PFSK-1 (cell line): ENCODE results near the gene ACSF2.
A peak's percentile ranks its signal among the peaks of the same experiment; 100 is the strongest.

ENCODE experiments used
- FOXP2 ChIP-seq: optimal IDR thresholded peaks from 2 replicates; pipeline ENCODE3; 2011; ENCODE audit warnings: borderline replicate concordance, control low read depth, inconsistent platforms; ENCODE audit not compliant: insufficient read depth; ENCODE audit errors: extremely low read length, extremely low read depth
- POLR2AphosphoS5 ChIP-seq: IDR thresholded peaks from 2 replicates; pipeline ENCODE4 v1.6.1; 2012; ENCODE audit warnings: low read depth, mild to moderate bottlenecking, control low read depth, low read length, moderate library complexity
- SIN3A ChIP-seq: IDR thresholded peaks from 2 replicates; pipeline ENCODE4 v1.6.1; 2012; ENCODE audit warnings: mild to moderate bottlenecking, low read length, moderate library complexity, borderline replicate concordance; ENCODE audit not compliant: insufficient read depth
- TAF1 ChIP-seq: IDR thresholded peaks from 2 replicates; pipeline ENCODE4 v1.6.1; 2012; ENCODE audit warnings: low read length, control low read depth, borderline replicate concordance; ENCODE audit not compliant: insufficient read depth
- TF ChIP-seq, protein P1 (sequence below), 2 experiments: IDR thresholded peaks; 2 replicates each; pipeline versions ENCODE4 v1.6.1 to v1.8.0; 2011 to 2012; ENCODE audit warnings: low read depth in 2 of 2, low read length in 2 of 2, control low read depth in 1 of 2, inconsistent platforms in 1 of 2, mild to moderate bottlenecking in 1 of 2, moderate library complexity in 1 of 2; ENCODE audit not compliant: insufficient read depth in 1 of 2

ACSF2 gene

GRCh38 chr17:50394711-50395110, 31.3 kb upstream of the ACSF2 start:
- TF ChIP-seq, protein P1, sequence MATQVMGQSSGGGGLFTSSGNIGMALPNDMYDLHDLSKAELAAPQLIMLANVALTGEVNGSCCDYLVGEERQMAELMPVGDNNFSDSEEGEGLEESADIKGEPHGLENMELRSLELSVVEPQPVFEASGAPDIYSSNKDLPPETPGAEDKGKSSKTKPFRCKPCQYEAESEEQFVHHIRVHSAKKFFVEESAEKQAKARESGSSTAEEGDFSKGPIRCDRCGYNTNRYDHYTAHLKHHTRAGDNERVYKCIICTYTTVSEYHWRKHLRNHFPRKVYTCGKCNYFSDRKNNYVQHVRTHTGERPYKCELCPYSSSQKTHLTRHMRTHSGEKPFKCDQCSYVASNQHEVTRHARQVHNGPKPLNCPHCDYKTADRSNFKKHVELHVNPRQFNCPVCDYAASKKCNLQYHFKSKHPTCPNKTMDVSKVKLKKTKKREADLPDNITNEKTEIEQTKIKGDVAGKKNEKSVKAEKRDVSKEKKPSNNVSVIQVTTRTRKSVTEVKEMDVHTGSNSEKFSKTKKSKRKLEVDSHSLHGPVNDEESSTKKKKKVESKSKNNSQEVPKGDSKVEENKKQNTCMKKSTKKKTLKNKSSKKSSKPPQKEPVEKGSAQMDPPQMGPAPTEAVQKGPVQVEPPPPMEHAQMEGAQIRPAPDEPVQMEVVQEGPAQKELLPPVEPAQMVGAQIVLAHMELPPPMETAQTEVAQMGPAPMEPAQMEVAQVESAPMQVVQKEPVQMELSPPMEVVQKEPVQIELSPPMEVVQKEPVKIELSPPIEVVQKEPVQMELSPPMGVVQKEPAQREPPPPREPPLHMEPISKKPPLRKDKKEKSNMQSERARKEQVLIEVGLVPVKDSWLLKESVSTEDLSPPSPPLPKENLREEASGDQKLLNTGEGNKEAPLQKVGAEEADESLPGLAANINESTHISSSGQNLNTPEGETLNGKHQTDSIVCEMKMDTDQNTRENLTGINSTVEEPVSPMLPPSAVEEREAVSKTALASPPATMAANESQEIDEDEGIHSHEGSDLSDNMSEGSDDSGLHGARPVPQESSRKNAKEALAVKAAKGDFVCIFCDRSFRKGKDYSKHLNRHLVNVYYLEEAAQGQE (IDR thresholded peaks at IDR 0.05; ENCODE audit: insufficient read depth in 1 of 2, low read depth in 2 of 2, low read length in 2 of 2): no peak
- TF ChIP-seq TAF1 (no peak), POLR2AphosphoS5 (no peak), SIN3A (no peak), FOXP2 (no peak)

- TF ChIP-seq FOXP2 (no peak), TAF1 (no peak), SIN3A (no peak), POLR2AphosphoS5 (no peak)
- TF ChIP-seq, protein P1 (IDR thresholded peaks at IDR 0.05; ENCODE audit: insufficient read depth in 1 of 2, low read depth in 2 of 2, low read length in 2 of 2): no peak
Observed at GRCh38 chr17:50396261-50397110, 29.5 kb upstream of the ACSF2 start.

DNA sequence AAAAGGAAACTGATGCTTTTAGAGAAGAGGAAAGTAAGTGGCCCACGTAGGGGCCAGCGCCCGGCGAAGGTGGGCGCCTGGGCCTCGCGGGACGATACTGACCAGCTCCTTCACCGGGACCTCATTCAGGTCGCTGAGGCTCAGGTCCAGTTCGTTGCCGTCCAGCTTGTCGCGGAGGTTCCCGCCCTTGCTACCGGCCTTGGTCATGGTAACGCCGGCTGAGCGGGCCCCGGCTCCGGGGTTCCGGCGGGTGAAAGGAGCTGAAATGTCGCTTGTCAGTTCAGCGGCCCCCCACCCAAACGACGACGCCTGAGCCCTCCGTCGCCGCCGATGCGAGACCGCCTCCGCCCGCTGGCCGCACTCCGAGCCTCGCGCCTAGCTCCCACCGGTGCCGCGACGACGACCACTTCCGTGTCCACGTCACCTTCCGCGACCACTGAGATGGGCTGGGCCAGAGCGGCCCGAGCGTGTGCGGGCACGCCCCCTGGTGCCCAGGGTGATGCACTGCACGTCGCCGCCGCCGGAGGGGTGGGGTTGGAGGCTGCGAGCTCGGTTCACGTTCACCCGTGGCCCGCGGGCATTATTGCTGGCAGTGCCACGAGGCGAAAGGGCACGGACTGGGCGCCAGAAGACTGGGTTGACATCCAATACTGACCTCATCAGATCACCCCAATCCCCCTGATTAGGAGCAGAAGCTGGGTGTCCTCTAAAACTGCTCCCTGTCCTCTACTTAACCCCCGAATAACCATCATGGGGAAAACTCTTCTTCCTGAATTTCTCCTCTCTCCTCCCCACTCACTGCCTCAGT, 28.7 kb upstream of the ACSF2 start, which contains the start of gene LRRC59:
TSS of gene LRRC59 (minus strand) at position 413 of the 808 bp plus-strand sequence. CDS start at position 207, 206 bp downstream.
- TF ChIP-seq SIN3A (peak; percentile 97), FOXP2 (peak; percentile 99), POLR2AphosphoS5 (peak; percentile 90), TAF1 (peak; percentile 92; the same call in 1 of the 2 replicates)
- TF ChIP-seq, protein P1 (IDR thresholded peaks at IDR 0.05; ENCODE audit: insufficient read depth in 1 of 2, low read depth in 2 of 2, low read length in 2 of 2): peak in 1 of 2 experiments; percentile 53; a peak in 2 of 4 replicates

GRCh38 chr17:50397919-50398285, 28.1 kb upstream of the ACSF2 start:
- TF ChIP-seq TAF1: no peak
- TF ChIP-seq FOXP2: no peak

DNA sequence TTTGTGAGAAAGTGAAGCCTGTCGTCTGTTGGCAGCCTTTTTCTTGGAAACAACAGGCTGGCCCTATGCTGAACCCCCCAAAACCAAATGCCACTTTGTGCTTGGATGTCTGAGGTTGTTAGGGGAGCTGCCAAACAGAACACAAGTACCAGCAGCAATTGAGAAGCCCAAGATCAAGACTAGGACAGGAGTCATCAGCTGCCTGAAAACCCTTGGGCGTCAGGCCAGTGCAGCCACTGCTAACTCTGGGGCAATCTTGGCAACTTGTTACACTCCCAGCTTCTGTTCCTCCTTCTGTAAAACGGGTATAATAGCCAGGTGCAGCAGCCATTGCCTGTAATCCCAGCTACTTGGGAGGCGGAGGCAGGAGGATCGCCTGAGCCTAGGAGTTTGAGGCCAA, 19.4 kb upstream of the ACSF2 start:
- TF ChIP-seq TAF1 (no peak), SIN3A (no peak), FOXP2 (no peak)
- TF ChIP-seq, protein P1 (IDR thresholded peaks at IDR 0.05; ENCODE audit: insufficient read depth in 1 of 2, low read depth in 2 of 2, low read length in 2 of 2): no peak
